Measurements from ENCODE around the gene ISLR2.

GRCh38 chr15:74185710-74186348 is 55.4 kb downstream of the ISLR2 start:
- no peak for TF ChIP-seq CTCF (IDR thresholded peaks at IDR 0.05; ENCODE audit: low read depth, low read length, missing input control)
- TF ChIP-seq REST (IDR thresholded peaks at IDR 0.05): no peak
- TF ChIP-seq JUND (IDR thresholded peaks at IDR 0.05): no peak
- no peak for TF ChIP-seq GABPA (IDR thresholded peaks at IDR 0.05 in 1 of 2, conservative IDR thresholded peaks at IDR 0.05 in 1 of 2)
